A549 (cell line): Measurements from ENCODE around the gene ZNF750. TPM values are rescaled to one million over a fixed set of nuclear protein-coding genes. Genes with fewer than 3 reads are reported as not detected.

Source experiments
- ATAC-seq, 2 experiments: fragments of 200-7000 bp in 1 of 2; fragments of >200 bp in 1 of 2; cut with Nextera tagmentation in 1 of 2; cut with Tn5 transposase in 1 of 2; 3 replicates each; pipeline versions ENCODE4 v1.8.0 to v1.9.1; 2018 to 2020; ENCODE audit warnings: mild to moderate bottlenecking in 1 of 2, moderate library complexity in 1 of 2
- CTCF ChIA-PET: fragments of 300-600 bp; sonication (Branson Sonifier 250); formaldehyde crosslinking; extraction: SDS; loops from one replicate; lab custom pipeline; 2021; ENCODE audit warnings: antibody characterized with exemption, inconsistent platforms; lab: Yijun Ruan, JAX
- POLR2A ChIA-PET: fragments of 350-600 bp; formaldehyde crosslinking; extraction: SDS; loops from one replicate; lab custom pipeline; 2021; ENCODE audit warnings: antibody characterized with exemption, inconsistent platforms; lab: Yijun Ruan, JAX
- DNase-seq, 2 experiments: peaks; one replicate each; pipeline versions ENCODE4 v3.0.0 to v3.0.0-alpha.2; 2011 to 2016; ENCODE audit warnings: low read depth in 1 of 2, low spot score in 1 of 2
- FAIRE-seq: peaks from 2 replicates; lab custom pipeline; 2011; peaks lifted over from hg19 to GRCh38; lab: Jason Lieb, UNC
- H3K27ac ChIP-seq, 2 experiments: fragments of >200 bp; sonication (Bioruptor Twin); formaldehyde crosslinking; 3 replicates each; pipeline ENCODE4 v1.5.1; 2016 to 2017
- H3K4me1 ChIP-seq: fragments of >200 bp; sonication (Bioruptor Twin); formaldehyde crosslinking; 3 replicates; pipeline ENCODE4 v1.6.1; 2016
- H3K4me2 ChIP-seq: fragments of >200 bp; sonication (Bioruptor Twin); formaldehyde crosslinking; 3 replicates; pipeline ENCODE4 v1.6.1; 2016
- H3K4me3 ChIP-seq: fragments of >200 bp; sonication (Bioruptor Twin); formaldehyde crosslinking; 3 replicates; pipeline ENCODE4 v1.5.1; 2016
- H3K9me3 ChIP-seq: fragments of >200 bp; sonication (Bioruptor Twin); formaldehyde crosslinking; 3 replicates; pipeline ENCODE4 v1.6.1; 2016
- BHLHE40 ChIP-seq: IDR thresholded peaks from 2 replicates; pipeline ENCODE4 v1.6.1; 2012; ENCODE audit warnings: low read depth, low read length, inconsistent platforms
- CBX8 ChIP-seq: fragments of 200-600 bp; sonication (generic); IDR thresholded peaks from 2 replicates; pipeline ENCODE4 v1.6.1; 2016
- EHF ChIP-seq: fragments of 250-450 bp; sonication (Bioruptor Pico); IDR thresholded peaks from 2 replicates; pipeline ENCODE4 v1.5.0; 2020; ENCODE audit warnings: mild to moderate bottlenecking
- EHMT2 ChIP-seq: fragments of 200-600 bp; sonication (generic); IDR thresholded peaks from 2 replicates; pipeline ENCODE4 v1.6.1; 2016; ENCODE audit warnings: antibody characterized with exemption, low read depth, mild to moderate bottlenecking, moderate library complexity
- EP300 ChIP-seq, 2 experiments: fragments of >200 bp; sonication (Bioruptor Twin); formaldehyde crosslinking; IDR thresholded peaks; 2 replicates in 1 of 2; 3 replicates in 1 of 2; pipeline ENCODE4 v1.6.1; 2016 to 2017
- ESRRA ChIP-seq: fragments of 150-350 bp; IDR thresholded peaks from 2 replicates; pipeline ENCODE4 v1.6.1; 2014; ENCODE audit warnings: mild to moderate bottlenecking, low read length, borderline replicate concordance
- FOSL2 ChIP-seq, 2 experiments: fragments of 450-650 bp in 1 of 2; fragments of >200 bp in 1 of 2; sonication (Bioruptor Twin) in 1 of 2; formaldehyde crosslinking; IDR thresholded peaks; 2 replicates each; pipeline versions ENCODE4 v1.5.0 to v1.6.1; 2016 to 2020; ENCODE audit warnings: mild to moderate bottlenecking in 1 of 2, moderate library complexity in 1 of 2
- FOXS1 ChIP-seq: fragments of 250-450 bp; sonication (Bioruptor Pico); IDR thresholded peaks from 2 replicates; pipeline ENCODE4 v1.5.0; 2020; ENCODE audit warnings: mild to moderate bottlenecking, moderate library complexity
- HDAC2 ChIP-seq: fragments of 200-600 bp; sonication (generic); IDR thresholded peaks from 2 replicates; pipeline ENCODE4 v1.6.1; 2016
- HOXA7 ChIP-seq: fragments of 250-450 bp; sonication (Bioruptor Pico); IDR thresholded peaks from 2 replicates; pipeline ENCODE4 v1.5.0; 2020; ENCODE audit warnings: mild to moderate bottlenecking, moderate library complexity
- HOXB13 ChIP-seq: fragments of 250-450 bp; sonication (Bioruptor Pico); IDR thresholded peaks from 2 replicates; pipeline ENCODE4 v1.5.0; 2020; ENCODE audit warnings: low read depth, mild to moderate bottlenecking, moderate library complexity
- JUN ChIP-seq, 2 experiments: fragments of >200 bp; sonication (Bioruptor Twin); formaldehyde crosslinking; IDR thresholded peaks; 2 replicates in 1 of 2; 3 replicates in 1 of 2; pipeline ENCODE4 v1.6.1; 2016 to 2017
- JUNB ChIP-seq: fragments of >200 bp; sonication (Bioruptor Twin); formaldehyde crosslinking; IDR thresholded peaks from 2 replicates; pipeline ENCODE4 v1.6.1; 2016
- KDM1A ChIP-seq: fragments of 200-600 bp; sonication (generic); IDR thresholded peaks from 2 replicates; pipeline ENCODE4 v1.6.1; 2016; ENCODE audit warnings: low read depth, mild to moderate bottlenecking
- NFE2L2 ChIP-seq: fragments of 150-350 bp; conservative IDR thresholded peaks from 2 replicates; pipeline ENCODE4 v1.6.1; 2014; ENCODE audit warnings: low read length
- NPAS2 ChIP-seq: fragments of 250-450 bp; sonication (Bioruptor Pico); IDR thresholded peaks from 2 replicates; pipeline ENCODE4 v1.8.0; 2022; ENCODE audit warnings: mild to moderate bottlenecking, moderate library complexity, borderline replicate concordance
- NR3C1 ChIP-seq: fragments of >200 bp; sonication (Bioruptor Twin); formaldehyde crosslinking; IDR thresholded peaks from 3 replicates; pipeline ENCODE4 v1.6.1; 2017
- PBX3 ChIP-seq: IDR thresholded peaks from 2 replicates; pipeline ENCODE4 v1.6.1; 2012
- PHF8 ChIP-seq: fragments of 200-600 bp; sonication (generic); IDR thresholded peaks from 2 replicates; pipeline ENCODE4 v1.6.1; 2016; ENCODE audit warnings: low read depth, mild to moderate bottlenecking, antibody characterized with exemption, moderate library complexity, borderline replicate concordance
- POLR2AphosphoS2 ChIP-seq: conservative IDR thresholded peaks from 2 replicates; pipeline ENCODE4 v1.6.1; 2012; ENCODE audit warnings: low read length, improper control_type of control experiment, inconsistent platforms
- RAD21 ChIP-seq, 2 experiments: fragments of >200 bp in 1 of 2; sonication (Bioruptor Twin) in 1 of 2; formaldehyde crosslinking in 1 of 2; IDR thresholded peaks in 1 of 2; conservative IDR thresholded peaks in 1 of 2; 2 replicates in 1 of 2; 3 replicates in 1 of 2; pipeline ENCODE4 v1.6.1; 2012 to 2018; ENCODE audit warnings: inconsistent platforms in 1 of 2
- RCOR1 ChIP-seq: fragments of 150-350 bp; IDR thresholded peaks from 2 replicates; pipeline ENCODE4 v1.6.1; 2014; ENCODE audit warnings: antibody characterized with exemption, low read length, low read depth
- RFX5 ChIP-seq: fragments of 450-650 bp; IDR thresholded peaks from 2 replicates; pipeline ENCODE4 v1.7.1; 2014; ENCODE audit warnings: antibody characterized with exemption, mild to moderate bottlenecking, moderate library complexity
- SMC3 ChIP-seq: fragments of >200 bp; sonication (Bioruptor Twin); formaldehyde crosslinking; IDR thresholded peaks from 3 replicates; pipeline ENCODE4 v1.6.1; 2018; ENCODE audit warnings: inconsistent platforms
- TFCP2L1 ChIP-seq: fragments of 250-450 bp; sonication (Bioruptor Pico); IDR thresholded peaks from 2 replicates; pipeline ENCODE4 v1.5.0; 2021; ENCODE audit warnings: mild to moderate bottlenecking
- ZC3H11A ChIP-seq: fragments of 450-650 bp; IDR thresholded peaks from 2 replicates; pipeline ENCODE4 v1.6.1; 2014; ENCODE audit warnings: antibody characterized with exemption, mild to moderate bottlenecking
- ZSCAN20 ChIP-seq: fragments of 250-450 bp; sonication (Bioruptor Pico); IDR thresholded peaks from 2 replicates; pipeline ENCODE4 v1.8.0; 2022; ENCODE audit warnings: mild to moderate bottlenecking, moderate library complexity
- WGBS: methylation state at CpG from one replicate; pipeline ENCODE4 v1.1.6; 2017; ENCODE audit errors: missing lambda C conversion rate; 5-methylcytosine and 5-hydroxymethylcytosine counted together
- polyA plus RNA-seq, 4 experiments: library from polyadenylated mRNA; depleted of rRNA in 3 of 4; stranded (reverse); fragments of >200 nt; fragmentation: RNase III in 1 of 4; extraction: RNeasy Plus Mini Kit Qiagen cat#74134 plus additional on column Dnase treatment in 1 of 4; gene quantifications; 2 replicates in 3 of 4; 3 replicates in 1 of 4; pipeline ENCODE4 v1.2.3, GENCODE V29; 2011 to 2017

The ZNF750 gene
- polyA plus RNA-seq, 2 of the 4 experiments (the other 2 are of a cell fraction), result not detected

GRCh38 chr17:82793974-82794630 lies 45.7 kb downstream of the ZNF750 start:
- H3K4me1 ChIP-seq, result no peaks in the 10 kb centered on the region
- ChIA-PET POLR2A (no interaction called here), CTCF (interaction anchor here (0.6 to 7.9 kb wide), 4 partner anchors 16 to 163 kb away, joined by 3 to 94 read pairs (median 4); no protein-coding TSS in a partner anchor)
- WGBS, result 86% methylated on average over 14 of the region's 15 CpGs
- no peak overlapping the region for H3K27ac ChIP-seq
- no peaks in the 10 kb centered on the region for H3K9me3 ChIP-seq
- FAIRE-seq (no peak), DNase-seq (no peak), ATAC-seq (no peak)
- TF ChIP-seq NR3C1 (no peak), CBX8 (no peak), EHMT2 (no peak), SMC3 (no peak), NFE2L2 (no peak), BHLHE40 (no peak), HDAC2 (no peak), EHF (no peak), NPAS2 (no peak), RFX5 (no peak), EP300 (IDR thresholded peaks at IDR 0.05) (no peak), KDM1A (no peak), HOXA7 (CRISPR knock-in tag) (no peak), JUN (IDR thresholded peaks at IDR 0.05) (no peak)
- H3K4me3 ChIP-seq, result no peak overlapping the region
- H3K4me2 ChIP-seq, result no peak overlapping the region

- POLR2A ChIA-PET, result no interaction called here
- TF ChIP-seq JUNB, result no peak
- no peak for TF ChIP-seq HOXB13 (CRISPR knock-in tag)
- TF ChIP-seq FOXS1 (CRISPR knock-in tag), result no peak
- no peak for TF ChIP-seq ZC3H11A
- TF ChIP-seq RAD21 (conservative IDR thresholded peaks at IDR 0.05 in 1 of 2, IDR thresholded peaks at IDR 0.05 in 1 of 2), result no peak
- no peak for TF ChIP-seq ESRRA
- no peak for TF ChIP-seq ZSCAN20 (CRISPR knock-in tag)
- TF ChIP-seq PHF8, result no peak
- no peak for TF ChIP-seq TFCP2L1 (CRISPR knock-in tag)
- TF ChIP-seq PBX3, result no peak
- TF ChIP-seq NFE2L2, result no peak
- TF ChIP-seq FOSL2 (IDR thresholded peaks at IDR 0.05), result no peak
- no peak for TF ChIP-seq FOSL2 (CRISPR knock-in tag; IDR thresholded peaks at IDR 0.05)
- no peak for TF ChIP-seq POLR2AphosphoS2
- TF ChIP-seq CBX8, result no peak
- FAIRE-seq (no peak), DNase-seq (no peak), ATAC-seq (no peak; a peak in 1 of 6 replicates)
- Histone ChIP-seq H3K9me3 (no peaks in the 10 kb centered on the region), H3K27ac (no peak overlapping the region), H3K4me2 (no peak overlapping the region), H3K4me1 (no peaks in the 10 kb centered on the region), H3K4me3 (no peak overlapping the region)
- WGBS, result 85% methylated on average over 12 of the region's 12 CpGs
- CTCF ChIA-PET, result interaction anchor here (1.1 to 7.9 kb wide), 2 partner anchors 13 to 123 kb away, joined by 3 to 94 read pairs; no protein-coding TSS in a partner anchor
Observed at GRCh38 chr17:82791532-82791931, 48.3 kb downstream of the ZNF750 start.

- DNase-seq, result no peak
- H3K4me3 ChIP-seq, result no peak overlapping the region
- POLR2A ChIA-PET, result no interaction called here
- ATAC-seq, result no peak
- no peak for TF ChIP-seq EP300 (IDR thresholded peaks at IDR 0.05)
- TF ChIP-seq RCOR1, result no peak
- TF ChIP-seq JUNB, result no peak
- TF ChIP-seq, all 56 proteins: peak for 0
- no peaks in the 10 kb centered on the region for H3K9me3 ChIP-seq
- no peak overlapping the region for H3K4me2 ChIP-seq
- WGBS, result 94% methylated on average over 13 of the region's 13 CpGs
- CTCF ChIA-PET, result interaction anchor here (1.0 to 7.9 kb wide), 2 partner anchors 12 to 389 kb away, joined by 3 to 94 read pairs; no protein-coding TSS in a partner anchor
- H3K4me1 ChIP-seq, result no peaks in the 10 kb centered on the region
- no peak overlapping the region for H3K27ac ChIP-seq
- no peak for FAIRE-seq
Observed at GRCh38 chr17:82790391-82790790, 49.4 kb downstream of the ZNF750 start.
